ENCODE results near the gene MTUS2. TPM values are rescaled to one million over a fixed set of nuclear protein-coding genes. Genes with fewer than 3 reads are reported as not detected.

Gene MTUS2
- total RNA-seq, 1 donor from 2014 or later: 0.90 TPM

GRCh38 chr13:29379281-29379680, 559.1 kb downstream of the MTUS2 start:
- no peak overlapping the region for H3K4me3 Mint-ChIP-seq (ENCODE audit: unreplicated experiment)
- no peak for DNase-seq (ENCODE audit: low spot score)

GRCh38 chr13:29379865-29380264, 559.7 kb downstream of the MTUS2 start:
- DNase-seq (ENCODE audit: low spot score): no peak
- TF ChIP-seq CTCF (IDR thresholded peaks at IDR 0.05; ENCODE audit: unreplicated experiment): no peak
- H3K4me1 Mint-ChIP-seq (ENCODE audit: unreplicated experiment): no peaks in the 10 kb centered on the region
- no peak overlapping the region for H3K27ac Mint-ChIP-seq (ENCODE audit: unreplicated experiment)
- H3K9me3 Mint-ChIP-seq (ENCODE audit: unreplicated experiment): no peaks in the 10 kb centered on the region
- no peaks in the 10 kb centered on the region for H3K27me3 Mint-ChIP-seq (ENCODE audit: unreplicated experiment)
- H3K4me3 Mint-ChIP-seq (ENCODE audit: unreplicated experiment): no peak overlapping the region
- peaks cover 3% of the 10 kb centered on the region for H3K36me3 Mint-ChIP-seq (ENCODE audit: low read depth, unreplicated experiment)

More at GRCh38 chr13:29379281-29379680, 559.1 kb downstream of the MTUS2 start:
- no peaks in the 10 kb centered on the region for H3K9me3 Mint-ChIP-seq (ENCODE audit: unreplicated experiment)
- no peaks in the 10 kb centered on the region for H3K4me1 Mint-ChIP-seq (ENCODE audit: unreplicated experiment)
- H3K27me3 Mint-ChIP-seq (ENCODE audit: unreplicated experiment): no peaks in the 10 kb centered on the region
- no peak overlapping the region for H3K27ac Mint-ChIP-seq (ENCODE audit: unreplicated experiment)
- TF ChIP-seq CTCF (IDR thresholded peaks at IDR 0.05; ENCODE audit: unreplicated experiment): no peak
- H3K36me3 Mint-ChIP-seq (ENCODE audit: low read depth, unreplicated experiment): peaks cover 3% of the 10 kb centered on the region

- H3K27ac Mint-ChIP-seq (ENCODE audit: unreplicated experiment): no peak overlapping the region
- H3K9me3 Mint-ChIP-seq (ENCODE audit: unreplicated experiment): no peaks in the 10 kb centered on the region
- H3K4me3 Mint-ChIP-seq (ENCODE audit: unreplicated experiment): no peak overlapping the region
- TF ChIP-seq CTCF (IDR thresholded peaks at IDR 0.05; ENCODE audit: unreplicated experiment): no peak
- no peaks in the 10 kb centered on the region for H3K27me3 Mint-ChIP-seq (ENCODE audit: unreplicated experiment)
- H3K36me3 Mint-ChIP-seq (ENCODE audit: low read depth, unreplicated experiment): peaks cover 4% of the 10 kb centered on the region
- H3K4me1 Mint-ChIP-seq (ENCODE audit: unreplicated experiment): no peaks in the 10 kb centered on the region
- no peak for DNase-seq (ENCODE audit: low spot score)
Observed at GRCh38 chr13:29382021-29382420, 561.9 kb downstream of the MTUS2 start.

GRCh38 chr13:29383476-29383875, 563.3 kb downstream of the MTUS2 start:
- no peak for DNase-seq (ENCODE audit: low spot score)
- Mint-ChIP-seq H3K4me1 (ENCODE audit: unreplicated experiment) (no peaks in the 10 kb centered on the region), H3K4me3 (ENCODE audit: unreplicated experiment) (no peak overlapping the region), H3K27me3 (ENCODE audit: unreplicated experiment) (peaks cover 4% of the 10 kb centered on the region), H3K27ac (ENCODE audit: unreplicated experiment) (no peak overlapping the region), H3K9me3 (ENCODE audit: unreplicated experiment) (no peaks in the 10 kb centered on the region), H3K36me3 (ENCODE audit: low read depth, unreplicated experiment) (peaks cover 6% of the 10 kb centered on the region)
- no peak for TF ChIP-seq CTCF (IDR thresholded peaks at IDR 0.05; ENCODE audit: unreplicated experiment)

- Mint-ChIP-seq H3K4me1 (ENCODE audit: unreplicated experiment) (no peaks in the 10 kb centered on the region), H3K27ac (ENCODE audit: unreplicated experiment) (no peak overlapping the region), H3K4me3 (ENCODE audit: unreplicated experiment) (no peak overlapping the region), H3K9me3 (ENCODE audit: unreplicated experiment) (no peaks in the 10 kb centered on the region), H3K36me3 (ENCODE audit: low read depth, unreplicated experiment) (peaks cover 3% of the 10 kb centered on the region), H3K27me3 (ENCODE audit: unreplicated experiment) (peaks cover 4% of the 10 kb centered on the region)
- no peak for TF ChIP-seq CTCF (IDR thresholded peaks at IDR 0.05; ENCODE audit: unreplicated experiment)
- DNase-seq (ENCODE audit: low spot score): no peak
Observed at GRCh38 chr13:29384466-29384865, 564.3 kb downstream of the MTUS2 start.
